ENCODE measurements around the gene TBATA. TPM values are rescaled to one million over a fixed set of nuclear protein-coding genes. Genes with fewer than 3 reads are reported as not detected.

TBATA gene
- total RNA-seq, 1 donor from 2014 or later, result not detected

DNA sequence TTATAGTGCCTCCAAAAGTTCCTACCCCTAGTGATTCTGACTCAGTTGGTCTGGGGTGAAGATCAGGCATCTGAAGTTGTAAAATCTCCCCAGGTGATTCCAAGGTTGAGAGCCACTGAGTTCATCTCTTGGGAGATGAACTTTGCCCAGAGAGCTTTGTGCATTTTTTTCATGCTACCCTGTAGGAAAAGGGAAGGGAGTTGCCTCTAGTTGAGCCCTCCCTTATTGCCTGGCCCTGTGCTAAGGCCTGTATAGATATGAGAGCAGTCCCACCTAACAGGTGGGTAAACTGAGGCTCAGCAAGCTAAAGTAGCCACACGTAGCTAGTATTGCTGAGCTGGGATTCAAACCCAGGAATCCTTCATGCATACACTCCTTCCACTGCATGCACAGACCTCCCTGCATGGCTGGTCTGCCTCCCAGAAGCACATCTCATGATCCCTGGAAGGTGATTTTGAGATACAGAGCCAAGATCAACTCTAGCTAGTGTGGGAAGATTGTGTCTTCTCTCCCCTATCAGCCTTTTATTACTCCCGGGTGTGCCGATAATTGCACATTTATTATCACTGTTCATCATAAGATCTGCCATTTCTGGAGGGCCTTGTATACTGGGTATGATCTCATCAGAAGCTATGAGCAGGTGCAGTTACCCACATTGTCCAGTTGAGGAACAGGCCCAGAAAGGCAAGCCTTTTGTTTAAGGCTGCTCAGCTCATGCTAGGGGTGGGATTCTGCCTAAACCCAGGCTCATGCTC is 47.0 kb downstream of the TBATA start:
- no peaks in the 10 kb centered on the region for H3K9me3 Mint-ChIP-seq
- DNase-seq (ENCODE audit: low spot score), result no peak
- peaks cover 9% of the 10 kb centered on the region for H3K4me1 Mint-ChIP-seq (ENCODE audit: low read depth)
- peaks cover 2% of the 10 kb centered on the region for H3K27me3 Mint-ChIP-seq (ENCODE audit: low read depth)
- intact Hi-C loops (cut with micrococcal nuclease), result no loop called here
- H3K4me3 Mint-ChIP-seq (ENCODE audit: low read depth), result no peak overlapping the region
- no peaks in the 10 kb centered on the region for H3K36me3 Mint-ChIP-seq (ENCODE audit: low read depth)
- no peak overlapping the region for H3K27ac Mint-ChIP-seq

DNA sequence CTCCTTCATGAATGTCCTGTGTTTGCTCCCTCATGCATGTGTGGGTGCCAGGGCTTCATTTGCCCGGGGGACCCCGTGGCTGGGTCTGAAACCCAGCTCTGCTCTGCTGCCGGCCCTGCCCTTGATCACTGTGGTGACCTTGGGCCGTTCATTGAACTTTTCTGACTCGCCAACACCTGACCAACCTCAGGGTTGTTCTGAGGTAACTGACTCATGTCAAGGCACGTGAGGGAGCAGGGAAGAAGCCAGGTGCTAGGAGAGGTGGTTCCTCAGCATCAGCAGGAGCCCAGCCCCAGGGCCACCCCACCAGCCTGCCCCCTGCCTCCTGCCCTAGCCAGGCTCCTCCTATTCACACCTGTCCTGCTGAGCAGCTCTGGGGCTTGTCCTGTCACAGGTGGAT is 47.9 kb downstream of the TBATA start:
- Mint-ChIP-seq H3K4me3 (ENCODE audit: low read depth) (no peak overlapping the region), H3K27me3 (ENCODE audit: low read depth) (peaks cover 2% of the 10 kb centered on the region), H3K36me3 (ENCODE audit: low read depth) (no peaks in the 10 kb centered on the region), H3K9me3 (no peaks in the 10 kb centered on the region), H3K27ac (no peak overlapping the region), H3K4me1 (ENCODE audit: low read depth) (no peaks in the 10 kb centered on the region)
- intact Hi-C loops (cut with micrococcal nuclease), result no loop called here
- no peak for DNase-seq (ENCODE audit: low spot score)

DNA sequence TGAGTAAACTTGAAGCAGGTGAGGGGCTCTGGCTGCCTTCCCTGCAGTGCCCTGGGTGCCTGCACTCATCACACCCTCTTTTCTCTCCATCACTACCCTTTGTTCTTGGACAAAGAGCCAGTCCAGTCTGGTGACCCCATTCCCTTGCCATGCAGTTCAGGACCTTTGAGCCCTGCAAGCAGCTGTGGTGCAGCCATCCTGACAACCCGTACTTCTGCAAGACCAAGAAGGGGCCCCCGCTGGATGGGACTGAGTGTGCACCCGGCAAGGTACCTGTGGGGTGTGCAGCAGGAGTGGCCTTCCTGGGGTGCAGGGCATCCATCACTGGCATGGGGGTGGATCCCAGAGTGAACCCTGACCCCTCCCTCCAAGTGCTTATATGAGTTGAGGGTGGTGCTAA is 48.7 kb downstream of the TBATA start:
- peaks cover 2% of the 10 kb centered on the region for H3K27me3 Mint-ChIP-seq (ENCODE audit: low read depth)
- DNase-seq (ENCODE audit: low spot score), result no peak
- no peaks in the 10 kb centered on the region for H3K9me3 Mint-ChIP-seq
- intact Hi-C loops (cut with micrococcal nuclease), result no loop called here
- no peak overlapping the region for H3K4me3 Mint-ChIP-seq (ENCODE audit: low read depth)
- H3K27ac Mint-ChIP-seq, result no peak overlapping the region
- H3K4me1 Mint-ChIP-seq (ENCODE audit: low read depth), result no peaks in the 10 kb centered on the region
- no peaks in the 10 kb centered on the region for H3K36me3 Mint-ChIP-seq (ENCODE audit: low read depth)

DNA sequence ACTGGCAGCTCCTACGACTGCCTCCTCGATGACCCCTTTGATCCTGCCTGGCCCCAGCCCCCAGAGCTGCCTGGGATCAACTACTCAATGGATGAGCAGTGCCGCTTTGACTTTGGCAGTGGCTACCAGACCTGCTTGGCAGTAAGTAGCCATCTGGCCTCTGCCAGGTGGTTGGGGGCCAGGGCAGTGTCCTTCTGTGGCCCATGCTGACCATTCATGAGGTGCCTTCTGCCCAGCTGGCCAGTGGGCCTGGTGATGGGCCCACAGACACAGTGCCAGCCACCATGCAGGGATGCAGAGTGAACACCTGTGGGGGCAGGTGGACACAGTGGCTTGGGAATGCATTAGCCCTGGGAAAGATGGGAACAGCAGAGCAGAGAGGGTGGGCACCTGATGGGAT is 50.0 kb downstream of the TBATA start:
- peaks cover 2% of the 10 kb centered on the region for H3K27me3 Mint-ChIP-seq (ENCODE audit: low read depth)
- H3K4me3 Mint-ChIP-seq (ENCODE audit: low read depth), result no peak overlapping the region
- no peaks in the 10 kb centered on the region for H3K4me1 Mint-ChIP-seq (ENCODE audit: low read depth)
- no peaks in the 10 kb centered on the region for H3K9me3 Mint-ChIP-seq
- intact Hi-C loops (cut with micrococcal nuclease), result no loop called here
- no peaks in the 10 kb centered on the region for H3K36me3 Mint-ChIP-seq (ENCODE audit: low read depth)
- no peak overlapping the region for H3K27ac Mint-ChIP-seq
- no peak for DNase-seq (ENCODE audit: low spot score)

DNA sequence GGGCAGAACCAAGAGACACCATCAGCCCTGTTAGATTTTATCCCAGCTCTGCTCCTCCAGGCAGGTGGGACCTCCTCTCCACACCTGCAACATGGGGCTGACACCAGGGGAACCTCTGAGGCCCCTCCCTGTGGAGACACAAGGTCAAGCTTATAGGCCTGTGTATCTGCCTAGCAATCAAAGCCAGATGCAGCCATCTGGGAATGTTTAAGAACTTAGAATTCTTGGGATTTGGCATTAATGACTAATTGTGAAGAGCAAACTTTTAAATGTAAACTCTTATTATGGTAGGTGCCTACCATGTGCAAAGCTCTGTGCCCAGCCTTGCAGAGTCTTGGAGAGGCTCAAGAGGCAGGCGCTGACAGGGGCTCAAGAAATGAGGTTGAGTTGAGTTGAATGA is 52.1 kb downstream of the TBATA start:
- intact Hi-C loops (cut with micrococcal nuclease), result no loop called here
- no peaks in the 10 kb centered on the region for H3K9me3 Mint-ChIP-seq
- no peak for DNase-seq (ENCODE audit: low spot score)
- H3K4me1 Mint-ChIP-seq (ENCODE audit: low read depth), result no peaks in the 10 kb centered on the region
- no peak overlapping the region for H3K4me3 Mint-ChIP-seq (ENCODE audit: low read depth)
- H3K27me3 Mint-ChIP-seq (ENCODE audit: low read depth), result no peaks in the 10 kb centered on the region
- no peaks in the 10 kb centered on the region for H3K36me3 Mint-ChIP-seq (ENCODE audit: low read depth)
- H3K27ac Mint-ChIP-seq, result no peak overlapping the region

DNA sequence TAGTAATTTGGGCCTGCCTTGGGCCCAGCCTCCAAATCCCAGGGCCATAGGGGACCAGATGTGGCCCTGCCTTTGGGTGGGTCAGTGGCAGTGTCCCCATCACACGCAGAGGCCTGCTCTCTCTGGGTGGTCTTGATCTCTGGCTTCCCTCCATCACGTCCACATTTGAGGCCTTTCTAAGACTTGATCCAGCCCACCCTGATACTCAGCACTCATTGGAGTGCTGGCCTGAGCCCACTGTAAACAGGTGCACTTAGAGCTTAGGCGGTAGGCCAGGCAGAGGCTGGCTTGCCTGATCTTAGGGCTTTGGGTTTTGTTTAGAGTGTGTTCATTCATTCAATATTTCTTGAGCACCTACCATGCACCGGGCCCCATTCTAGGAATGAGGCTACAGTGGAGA is 52.6 kb downstream of the TBATA start:
- H3K9me3 Mint-ChIP-seq, result no peaks in the 10 kb centered on the region
- no peak overlapping the region for H3K27ac Mint-ChIP-seq
- no peaks in the 10 kb centered on the region for H3K36me3 Mint-ChIP-seq (ENCODE audit: low read depth)
- no peaks in the 10 kb centered on the region for H3K27me3 Mint-ChIP-seq (ENCODE audit: low read depth)
- no peak overlapping the region for H3K4me3 Mint-ChIP-seq (ENCODE audit: low read depth)
- intact Hi-C loops (cut with micrococcal nuclease), result no loop called here
- H3K4me1 Mint-ChIP-seq (ENCODE audit: low read depth), result no peaks in the 10 kb centered on the region
- no peak for DNase-seq (ENCODE audit: low spot score)

DNA sequence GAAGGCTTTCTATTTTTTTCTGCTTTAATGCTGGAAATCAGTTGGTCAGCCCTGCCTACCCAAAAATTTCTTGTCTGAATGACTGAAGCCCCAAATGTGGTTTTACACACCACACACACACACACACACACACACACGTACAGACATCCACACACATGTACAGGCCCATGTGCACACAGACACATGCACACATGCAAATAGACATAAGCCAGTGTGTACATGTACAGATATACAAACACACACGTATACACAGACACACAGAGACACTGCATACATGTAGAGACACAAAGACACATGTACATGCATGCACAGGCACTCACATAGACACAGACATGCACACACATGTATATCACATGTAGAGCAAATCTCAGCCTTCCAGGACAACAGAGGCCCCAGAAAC is 54.2 kb downstream of the TBATA start:
- no peaks in the 10 kb centered on the region for H3K4me1 Mint-ChIP-seq (ENCODE audit: low read depth)
- no peak overlapping the region for H3K4me3 Mint-ChIP-seq (ENCODE audit: low read depth)
- H3K9me3 Mint-ChIP-seq, result no peaks in the 10 kb centered on the region
- no peaks in the 10 kb centered on the region for H3K27me3 Mint-ChIP-seq (ENCODE audit: low read depth)
- no peak overlapping the region for H3K27ac Mint-ChIP-seq
- intact Hi-C loops (cut with micrococcal nuclease), result no loop called here
- H3K36me3 Mint-ChIP-seq (ENCODE audit: low read depth), result no peaks in the 10 kb centered on the region
- no peak for DNase-seq (ENCODE audit: low spot score)

DNA sequence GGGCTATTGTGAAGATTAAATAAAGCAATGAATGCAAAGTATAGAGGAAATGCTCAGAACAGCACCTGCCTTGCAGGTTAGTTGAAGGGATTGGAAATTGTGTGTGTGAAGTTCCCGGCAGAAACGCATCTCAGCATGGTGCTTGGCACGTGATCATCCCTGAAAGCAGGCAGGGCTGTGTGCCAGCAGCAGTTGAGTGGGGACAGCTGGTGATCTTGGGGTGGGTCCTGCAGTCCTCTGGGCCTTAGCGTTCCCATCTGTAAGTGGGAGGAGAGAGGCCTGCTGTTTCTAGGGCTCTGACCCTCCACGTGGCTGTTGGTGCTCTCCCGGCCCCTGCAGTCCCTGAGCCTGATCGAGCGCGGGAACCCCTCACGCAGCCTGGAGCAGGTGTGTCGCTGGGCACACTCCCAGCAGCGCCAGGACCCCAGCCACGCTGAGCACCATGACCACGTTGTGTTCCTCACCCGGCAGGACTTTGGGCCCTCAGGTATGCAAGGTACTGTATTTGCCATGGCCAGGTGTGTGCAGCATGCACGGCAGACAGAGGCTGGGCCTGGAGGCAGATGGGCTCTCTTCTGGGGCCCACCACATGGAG is 55.3 kb downstream of the TBATA start:
- no peaks in the 10 kb centered on the region for H3K36me3 Mint-ChIP-seq (ENCODE audit: low read depth)
- no peak overlapping the region for H3K27ac Mint-ChIP-seq
- H3K4me1 Mint-ChIP-seq (ENCODE audit: low read depth), result no peaks in the 10 kb centered on the region
- no peak overlapping the region for H3K4me3 Mint-ChIP-seq (ENCODE audit: low read depth)
- no peak for DNase-seq (ENCODE audit: low spot score)
- H3K27me3 Mint-ChIP-seq (ENCODE audit: low read depth), result no peaks in the 10 kb centered on the region
- H3K9me3 Mint-ChIP-seq, result no peaks in the 10 kb centered on the region
- intact Hi-C loops (cut with micrococcal nuclease), result no loop called here

DNA sequence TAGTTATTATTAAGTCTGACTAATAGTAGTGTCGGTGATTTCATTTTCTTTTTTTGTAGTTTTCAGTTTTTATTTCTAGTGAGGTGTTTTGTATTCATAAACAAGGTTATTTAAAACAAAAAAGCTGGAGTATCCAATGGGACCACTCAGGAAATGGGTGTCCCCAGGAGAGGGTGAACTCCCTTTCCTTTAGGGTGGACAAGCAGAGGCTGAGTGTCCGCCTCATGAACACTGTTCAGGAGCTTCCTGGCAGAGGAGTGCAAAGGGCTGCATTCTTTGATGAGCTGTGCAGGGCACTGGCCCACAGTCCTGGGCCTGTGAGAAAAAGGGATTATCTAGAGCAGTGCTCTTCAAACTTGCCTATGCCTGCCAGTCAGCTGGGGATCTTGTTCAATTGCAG is 56.8 kb downstream of the TBATA start:
- no peaks in the 10 kb centered on the region for H3K4me1 Mint-ChIP-seq (ENCODE audit: low read depth)
- intact Hi-C loops (cut with micrococcal nuclease), result no loop called here
- no peak for DNase-seq (ENCODE audit: low spot score)
- H3K27me3 Mint-ChIP-seq (ENCODE audit: low read depth), result no peaks in the 10 kb centered on the region
- no peaks in the 10 kb centered on the region for H3K9me3 Mint-ChIP-seq
- H3K27ac Mint-ChIP-seq, result no peak overlapping the region
- H3K36me3 Mint-ChIP-seq (ENCODE audit: low read depth), result no peaks in the 10 kb centered on the region
- no peak overlapping the region for H3K4me3 Mint-ChIP-seq (ENCODE audit: low read depth)

DNA sequence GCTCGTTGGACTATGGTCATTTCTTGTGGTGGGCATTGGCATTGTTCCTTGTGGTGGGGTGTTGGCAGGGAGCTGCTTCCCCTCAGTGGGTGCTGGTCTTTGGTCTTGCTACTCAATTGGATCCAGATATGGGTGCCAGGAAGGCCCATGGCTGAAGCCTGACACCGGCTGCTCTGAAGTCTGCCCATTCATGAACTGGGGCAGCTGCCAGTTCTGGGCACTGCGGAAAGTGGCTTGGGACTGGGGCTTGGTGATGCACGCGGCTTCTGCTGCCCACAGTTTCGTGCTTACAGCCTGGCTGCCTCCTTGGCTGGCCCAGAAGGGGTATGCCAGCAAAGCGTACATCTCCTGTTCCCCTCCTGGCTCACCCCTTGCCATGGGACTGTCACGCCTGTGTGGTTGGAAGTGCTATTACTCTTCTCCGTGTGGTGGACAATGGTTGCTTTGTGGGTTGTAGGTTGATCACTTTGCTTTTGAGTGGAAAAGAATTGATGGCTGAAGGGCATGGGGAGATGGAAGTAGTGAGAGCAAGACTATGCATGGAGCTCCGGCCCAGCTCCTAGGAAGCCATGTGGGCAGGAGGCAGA is 58.2 kb downstream of the TBATA start:
- H3K9me3 Mint-ChIP-seq, result no peaks in the 10 kb centered on the region
- H3K36me3 Mint-ChIP-seq (ENCODE audit: low read depth), result no peaks in the 10 kb centered on the region
- no peaks in the 10 kb centered on the region for H3K4me1 Mint-ChIP-seq (ENCODE audit: low read depth)
- no peaks in the 10 kb centered on the region for H3K27me3 Mint-ChIP-seq (ENCODE audit: low read depth)
- DNase-seq (ENCODE audit: low spot score), result no peak
- intact Hi-C loops (cut with micrococcal nuclease), result no loop called here
- no peak overlapping the region for H3K27ac Mint-ChIP-seq
- no peak overlapping the region for H3K4me3 Mint-ChIP-seq (ENCODE audit: low read depth)

DNA sequence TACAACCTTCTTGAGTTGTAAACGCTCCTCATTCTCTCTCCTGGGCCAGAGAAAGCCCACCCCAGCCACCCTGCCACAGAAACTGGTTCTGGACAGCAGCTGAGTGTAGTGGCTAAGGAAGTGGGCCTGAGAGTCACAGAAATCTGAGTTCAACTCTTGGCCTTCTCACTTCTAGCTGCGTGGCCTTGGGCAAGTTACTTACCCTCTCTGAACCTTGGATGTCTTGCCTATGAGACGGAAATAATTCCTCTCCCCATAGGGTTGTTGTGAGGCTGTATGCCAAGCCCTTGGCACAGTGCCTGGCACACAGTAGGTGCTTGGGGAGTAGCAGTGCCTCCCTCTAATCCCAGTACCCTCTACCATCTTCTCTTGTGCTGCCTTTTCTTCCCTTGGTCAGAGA is 61.4 kb downstream of the TBATA start:
- no peak overlapping the region for H3K27ac Mint-ChIP-seq
- H3K4me3 Mint-ChIP-seq (ENCODE audit: low read depth), result no peak overlapping the region
- H3K36me3 Mint-ChIP-seq (ENCODE audit: low read depth), result no peaks in the 10 kb centered on the region
- no peaks in the 10 kb centered on the region for H3K9me3 Mint-ChIP-seq
- DNase-seq (ENCODE audit: low spot score), result no peak
- intact Hi-C loops (cut with micrococcal nuclease), result no loop called here
- H3K27me3 Mint-ChIP-seq (ENCODE audit: low read depth), result no peaks in the 10 kb centered on the region
- H3K4me1 Mint-ChIP-seq (ENCODE audit: low read depth), result no peaks in the 10 kb centered on the region

DNA sequence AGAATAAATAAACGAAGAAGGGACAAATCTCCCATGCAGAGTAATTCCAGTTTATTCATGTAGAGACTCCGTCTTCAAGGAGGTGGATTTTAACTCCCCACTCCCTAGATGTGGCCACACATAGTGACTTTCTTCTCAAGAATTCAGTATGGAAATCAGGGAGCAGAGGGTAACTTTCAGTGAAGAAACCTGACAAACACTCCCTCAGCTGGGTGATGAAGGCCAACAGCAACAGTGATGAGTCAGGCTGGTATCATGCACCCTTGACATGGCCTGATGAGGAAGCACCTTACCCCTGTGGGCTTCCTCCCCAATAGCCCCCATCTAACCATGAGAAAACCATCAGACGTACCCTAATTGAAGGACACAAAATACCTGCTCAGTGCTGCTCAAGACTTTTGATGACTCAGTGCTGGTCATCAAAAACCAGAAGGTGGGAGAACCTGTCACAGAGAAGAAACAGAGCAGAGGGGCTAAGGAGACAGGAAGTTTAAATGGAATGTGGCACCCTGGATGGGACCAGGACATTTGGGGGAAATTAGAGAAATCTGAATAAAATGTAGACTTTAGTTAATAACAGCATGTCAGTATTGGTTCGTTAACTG is 62.3 kb downstream of the TBATA start:
- Mint-ChIP-seq H3K27ac (no peak overlapping the region), H3K4me1 (ENCODE audit: low read depth) (no peaks in the 10 kb centered on the region), H3K36me3 (ENCODE audit: low read depth) (no peaks in the 10 kb centered on the region), H3K9me3 (no peaks in the 10 kb centered on the region), H3K4me3 (ENCODE audit: low read depth) (no peak overlapping the region), H3K27me3 (ENCODE audit: low read depth) (no peaks in the 10 kb centered on the region)
- intact Hi-C loops (cut with micrococcal nuclease), result no loop called here
- no peak for DNase-seq (ENCODE audit: low spot score)

Data from activated T-helper 2 cell treated with anti-CD3 and anti-CD28 coated beads, Interferon-gamma antibody, Interleukin-2, Interleukin-4, amounts not matched to agents 10 μg/mL and 5 μg/mL and 100 μg/mL, durations not matched to agents 14 hours and 24 hours and 36 hours (primary cell).